Activated T-helper 9 cell treated with anti-CD3 and anti-CD28 coated beads, Interleukin-2, amount 50 U/mL, for 16 hours (primary cell): ENCODE measurements around the gene SEBOX.
A peak's percentile ranks its signal among the peaks of the same experiment; 100 is the strongest.

Source experiments
- DNase-seq: peaks from one replicate; pipeline ENCODE4 v3.0.0-alpha.2; 2020; ENCODE audit warnings: low read depth

Gene SEBOX

GRCh38 chr17:28364665-28365363, at the start of gene SEBOX:
SEBOX (minus strand) TSS chr17:28365199; CDS start chr17:28365151, 48 bp downstream.
- DNase-seq, result no peak

DNA sequence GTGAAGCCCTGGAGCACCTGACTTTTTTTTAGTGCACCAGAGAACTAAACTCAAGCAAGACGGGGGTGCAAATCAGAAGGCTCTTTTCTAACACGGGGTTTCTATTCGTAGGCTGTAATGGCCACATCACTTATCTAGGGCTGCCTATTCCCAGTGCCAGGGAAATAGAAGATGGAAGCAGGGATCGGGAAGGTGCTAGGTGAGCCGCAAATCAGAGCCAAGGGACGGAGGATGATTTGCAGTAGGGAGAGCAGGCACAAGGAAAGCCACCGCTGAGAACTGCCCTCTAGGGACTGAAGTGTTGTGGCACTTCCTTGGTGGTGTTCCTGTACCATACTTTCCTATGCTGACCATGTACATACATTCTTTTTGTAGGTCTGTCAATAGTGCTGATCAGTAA, 48.8 kb upstream of the SEBOX start:
- DNase-seq, result no peak

DNA sequence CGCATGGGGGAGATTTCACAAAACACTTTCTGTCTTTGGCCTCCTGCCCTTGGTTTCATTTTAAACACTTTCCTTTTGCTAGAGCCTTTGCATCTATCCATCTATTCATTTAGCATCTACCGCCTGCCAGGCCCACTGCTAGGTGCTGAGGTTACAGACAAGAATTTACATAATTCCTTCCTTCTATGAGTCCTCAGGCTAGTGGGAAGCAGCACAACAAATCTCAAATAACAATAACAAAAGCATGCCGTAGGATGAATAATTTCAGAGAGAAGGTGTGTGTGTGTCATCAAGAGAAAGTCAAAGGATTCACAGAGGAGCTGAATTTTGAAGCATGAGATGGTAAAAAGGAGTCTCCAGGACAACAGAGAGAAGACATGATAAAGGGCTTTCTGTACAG, 47.1 kb upstream of the SEBOX start:
- no peak for DNase-seq

DNA sequence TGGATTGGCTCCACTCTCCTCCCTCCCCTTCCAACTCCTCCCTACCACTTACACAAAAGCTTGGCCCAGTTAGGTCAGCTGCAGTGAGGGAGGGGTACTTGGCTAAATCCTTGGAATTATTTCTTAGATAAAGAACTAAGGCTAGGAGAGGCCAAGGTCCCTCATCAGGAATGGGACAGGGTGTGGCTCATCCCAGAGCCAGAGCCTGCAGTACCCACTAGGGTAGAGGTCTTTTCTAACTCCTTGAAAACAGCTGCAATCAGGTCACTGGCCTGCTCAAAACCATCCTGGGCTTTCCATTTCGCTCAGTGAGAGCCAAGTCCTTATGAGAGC, 42.9 kb upstream of the SEBOX start:
- no peak for DNase-seq

DNA sequence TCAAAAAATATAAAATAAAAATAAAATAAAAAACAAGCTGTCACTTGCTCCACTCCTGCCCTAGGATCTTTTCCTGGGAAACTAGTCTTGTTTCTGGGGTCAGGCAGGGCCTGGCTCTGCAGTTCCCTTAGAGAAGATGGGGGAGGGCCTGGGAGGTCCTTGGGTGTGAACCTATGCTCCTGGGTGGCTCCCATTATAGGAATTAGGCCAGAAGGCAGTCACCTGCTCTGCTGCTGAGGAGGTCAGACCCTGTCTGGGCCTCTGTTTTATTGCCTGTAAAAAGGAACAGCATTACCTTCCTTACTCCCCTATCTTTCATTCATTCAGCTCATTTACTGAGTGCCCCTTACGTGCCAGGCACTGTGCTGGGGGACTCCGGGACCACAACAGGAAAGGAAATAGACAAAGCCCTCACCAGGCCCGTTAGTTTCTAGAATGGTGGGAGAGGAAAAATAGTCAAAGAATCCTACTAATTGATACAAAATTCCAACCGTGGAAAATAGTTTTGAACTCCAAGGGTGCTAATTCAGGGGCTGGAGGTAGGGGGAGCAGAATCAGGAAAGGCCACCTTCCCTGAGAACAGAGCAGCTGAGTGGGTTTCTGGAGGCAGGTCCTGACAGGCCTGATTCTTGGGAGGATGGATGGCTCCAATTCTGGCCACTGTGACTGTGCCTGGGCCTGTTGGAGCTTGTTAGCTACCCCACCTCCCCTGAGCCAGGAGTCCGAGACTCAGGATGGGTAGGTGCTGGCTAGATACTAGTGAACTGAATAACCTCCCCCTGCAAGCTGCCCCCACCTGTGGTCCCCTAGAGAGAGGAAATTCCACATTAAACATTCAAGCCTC, 42.4 kb upstream of the SEBOX start:
- DNase-seq, result no peak

- DNase-seq, result no peak
These were observed 41.4 kb upstream of the SEBOX start for GRCh38 chr17:28406473-28406814.

DNA sequence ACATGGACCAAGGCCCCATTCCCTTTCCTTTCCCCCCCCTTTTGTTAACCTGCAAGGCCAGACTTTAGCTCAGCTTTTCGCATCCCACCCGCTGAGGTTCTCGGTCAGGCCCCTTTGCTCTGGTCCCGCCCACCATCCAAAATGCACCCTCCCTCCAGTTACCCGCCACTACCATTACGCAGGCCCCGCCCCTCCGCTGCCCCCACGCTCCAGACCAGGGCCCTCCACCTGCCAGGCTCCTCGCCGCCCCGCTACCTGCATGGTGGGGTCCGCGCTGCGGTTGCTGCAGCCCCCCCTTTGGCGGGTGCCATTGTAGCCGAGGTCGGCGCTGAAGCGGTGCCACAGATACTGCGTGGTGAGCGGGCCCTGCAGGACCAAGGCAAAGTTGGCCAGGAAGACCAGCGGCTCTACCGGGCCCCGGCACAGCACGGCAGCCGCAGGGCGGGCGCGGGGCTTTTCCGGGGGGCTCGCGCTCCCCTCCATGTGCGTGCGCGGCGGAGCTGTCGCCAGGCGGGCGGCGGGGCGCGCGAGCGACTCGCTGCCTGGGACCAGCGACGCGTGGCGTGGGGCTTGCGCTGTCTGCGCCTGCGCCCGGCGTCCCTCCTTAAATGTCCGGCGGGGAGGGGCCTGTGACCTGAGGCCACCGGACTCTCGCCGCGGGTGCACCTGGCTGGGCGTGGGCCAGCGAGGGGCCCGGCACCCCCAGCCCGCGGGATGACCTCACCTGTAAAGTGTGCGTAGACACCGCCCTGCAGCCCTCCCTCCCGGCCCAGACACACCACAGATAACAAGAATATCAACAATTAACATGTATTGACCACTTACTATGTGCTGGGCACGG, 40.9 kb upstream of the SEBOX start, which contains the start of gene SLC46A1:
SLC46A1 (minus strand) TSS at position 581 of the 841 bp plus-strand sequence; CDS start at position 483, 98 bp downstream.
- peak; percentile 15 for DNase-seq

DNA sequence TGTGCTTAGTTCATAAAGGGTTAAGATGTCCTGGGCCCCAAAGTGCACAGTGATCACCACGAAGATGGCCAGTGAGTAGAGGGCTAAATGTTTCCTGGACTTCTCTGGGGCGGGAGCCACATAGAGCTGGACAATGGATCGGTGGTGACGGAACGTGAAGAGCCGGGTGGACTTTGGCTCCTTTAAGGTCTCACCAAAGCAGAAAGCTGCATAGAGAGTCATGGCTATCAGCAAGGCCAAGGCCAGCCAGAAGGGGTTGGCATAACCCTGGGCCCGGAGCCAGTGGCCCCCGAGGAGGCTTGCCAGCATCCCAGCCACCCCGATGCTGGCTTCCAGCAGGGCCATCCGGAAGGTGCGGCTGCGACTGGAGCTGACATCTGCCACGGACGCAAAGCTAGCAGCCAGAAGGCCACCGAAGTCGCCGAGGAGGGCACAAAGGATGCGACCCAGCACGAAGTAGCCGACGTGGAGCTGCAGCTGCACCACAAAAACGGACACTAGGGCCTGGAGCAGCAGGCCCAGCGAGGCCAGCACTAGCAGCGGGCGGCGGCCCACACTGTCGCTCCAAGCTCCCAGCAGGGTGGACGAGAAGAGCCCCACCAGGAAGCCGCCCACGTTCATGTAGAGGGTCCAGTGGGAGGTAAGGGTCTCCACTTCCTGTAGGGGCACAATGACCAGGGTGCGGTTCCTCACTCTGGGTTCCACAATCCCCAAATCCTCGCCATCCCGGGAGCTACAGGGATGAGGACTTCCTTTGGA, 40.0 kb upstream of the SEBOX start:
- no peak for DNase-seq

GRCh38 chr17:28404461-28404811, 39.4 kb upstream of the SEBOX start:
- DNase-seq, result no peak

DNA sequence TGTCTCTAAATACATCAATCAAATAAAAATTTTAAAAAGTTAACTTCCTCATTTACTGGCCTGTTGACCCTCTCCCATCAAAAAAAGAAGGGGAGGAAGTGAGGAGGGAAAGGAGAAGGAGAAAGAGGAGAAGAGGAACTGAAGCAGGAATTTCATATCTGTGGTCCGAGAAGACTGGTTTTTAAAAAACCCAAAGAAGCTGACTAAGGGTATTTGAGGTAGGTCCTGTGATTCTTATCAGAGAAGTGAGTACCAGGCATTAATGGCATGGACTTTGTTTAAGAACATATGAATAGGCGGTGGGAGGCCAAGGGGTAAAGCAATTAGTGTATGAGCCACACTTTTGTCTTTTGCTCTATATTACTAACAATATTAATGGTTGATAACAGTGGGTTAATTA, 39.0 kb upstream of the SEBOX start:
- DNase-seq, result no peak

GRCh38 chr17:28402844-28403243, 37.8 kb upstream of the SEBOX start:
- no peak for DNase-seq

- no peak for DNase-seq
These were observed 37.2 kb upstream of the SEBOX start for GRCh38 chr17:28402224-28402630.

- DNase-seq, result no peak
These were observed 34.8 kb upstream of the SEBOX start for GRCh38 chr17:28399808-28400207.

- DNase-seq, result no peak
These were observed 33.4 kb upstream of the SEBOX start for GRCh38 chr17:28398280-28398981.

DNA sequence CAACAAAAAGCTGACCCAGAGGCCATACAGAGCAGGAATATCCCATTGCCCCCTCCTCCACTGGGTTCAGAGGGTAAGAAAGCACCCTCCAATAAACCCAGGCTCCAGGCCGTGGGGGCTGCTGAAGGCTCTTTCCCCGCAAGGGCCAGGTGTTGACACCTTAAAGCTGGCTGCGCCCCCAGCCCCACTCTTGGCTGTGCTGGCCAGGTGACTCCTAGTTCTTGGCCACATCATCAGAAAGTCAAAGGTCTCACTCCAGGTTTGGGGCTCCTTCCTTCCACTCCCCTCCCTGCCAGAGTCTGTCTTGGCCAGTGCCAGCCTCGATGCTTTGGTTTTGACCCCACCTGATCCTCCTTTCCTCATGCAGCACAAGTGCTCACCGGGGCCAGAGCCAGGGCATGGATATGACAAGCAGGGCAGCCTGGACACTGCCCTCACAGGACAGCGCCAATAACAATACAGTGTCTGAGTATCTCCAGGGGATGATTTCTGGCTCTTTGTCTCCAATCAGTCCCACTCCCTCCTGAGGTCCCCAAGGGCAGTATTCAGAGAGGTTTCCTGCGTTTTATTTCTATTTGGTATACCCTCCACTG, 32.8 kb upstream of the SEBOX start:
- no peak for DNase-seq

- no peak for DNase-seq
These were observed 32.3 kb upstream of the SEBOX start for GRCh38 chr17:28397275-28397674.

DNA sequence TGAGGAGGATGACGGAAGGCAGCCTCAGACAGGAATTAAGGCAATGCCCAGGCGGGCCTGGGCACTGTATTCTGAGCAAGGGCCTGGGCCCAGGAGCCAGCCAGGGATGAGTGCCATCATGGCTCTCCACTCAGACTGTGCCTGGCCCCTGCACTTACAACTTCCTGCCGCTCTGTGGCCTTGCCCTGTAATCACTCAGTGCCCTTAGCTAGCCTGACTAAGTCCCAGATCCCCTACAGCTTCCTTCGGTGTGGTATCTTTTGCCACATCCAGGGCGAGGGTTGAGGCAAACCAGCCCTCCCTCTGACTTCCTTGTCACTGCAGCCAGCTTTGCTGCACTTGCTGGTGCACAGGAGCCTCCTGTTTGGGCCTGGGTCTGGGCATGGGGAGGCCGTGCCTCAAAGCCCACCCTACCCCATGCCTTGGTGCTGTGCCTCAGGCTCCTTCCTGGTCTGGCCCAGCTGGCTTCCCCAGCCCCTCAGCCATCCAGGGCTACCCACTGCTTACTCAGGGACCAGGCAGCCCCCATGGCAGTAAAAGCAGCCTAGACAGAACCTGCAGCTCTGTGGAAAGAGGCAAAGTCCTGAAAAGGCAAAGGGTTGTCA, 31.7 kb upstream of the SEBOX start:
- DNase-seq, result no peak

GRCh38 chr17:28395968-28396367, 31.0 kb upstream of the SEBOX start:
- no peak for DNase-seq

DNA sequence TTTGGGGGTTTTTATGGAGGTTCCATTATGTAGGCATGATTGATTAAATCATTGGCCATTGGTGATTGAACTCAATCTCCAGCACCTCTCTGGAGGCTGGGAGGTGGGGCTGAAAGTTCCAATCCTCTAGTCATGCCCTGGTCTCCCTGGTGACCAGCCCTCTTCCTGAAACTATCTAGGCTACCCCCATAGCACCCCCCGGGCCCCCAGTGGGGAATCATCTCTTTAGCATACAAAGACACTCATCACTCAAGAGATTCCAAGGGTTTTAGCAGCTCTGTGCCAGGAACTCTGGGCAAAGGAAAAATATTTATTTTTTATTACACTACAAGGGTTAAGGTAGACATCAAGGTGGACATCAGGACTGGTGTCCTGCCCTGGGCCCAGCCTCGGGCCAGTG, 30.4 kb upstream of the SEBOX start:
- no peak for DNase-seq

GRCh38 chr17:28394337-28395116, 29.5 kb upstream of the SEBOX start:
- DNase-seq, result no peak
